Left cardiac atrium (tissue), 4 donors: ENCODE data around the gene ARHGEF1. TPM values are rescaled to one million over a fixed set of nuclear protein-coding genes. Genes with fewer than 3 reads are reported as not detected.
A peak's percentile ranks its signal among the peaks of the same experiment; 100 is the strongest.

Source experiments
- ATAC-seq, 2 donors: fragments of 200-7000 bp; cut with Tn5 transposase; one replicate each; pipeline ENCODE4 v1.9.1; 2020; ENCODE audit warnings: mild to moderate bottlenecking in 2 of 2, moderate library complexity in 2 of 2
- DNase-seq: peaks from one replicate; pipeline ENCODE4 v3.0.0-alpha.2; 2020
- intact Hi-C, 2 donors: fragments of 100-400 bp; cut with DNase I; formaldehyde crosslinking; loops; one replicate each; pipeline versions ENCODE4 v1.14.1 to v1.15.1; 2022 to 2023
- total RNA-seq, 2 donors: library from RNA; stranded (reverse); fragmentation: NEBNext Ultra II Directional; extraction: Animal tissue kit (Norgen Biotek cat#: 25700); gene quantifications; one replicate each; pipeline ENCODE4 v1.2.1, GENCODE V29; 2021
- donor health status: DM: no; HTN: yes; CAD: no.
- donor health status: DM: no; HTN: yes; CAD: no; lungs with severe emphysema.
- donor health status: DM: yes; HTN: yes; CAD: no.
- donor health status: Dilated cardiomyopathy.

The ARHGEF1 gene
- total RNA-seq, 2 donors from 2014 or later = 47.0 to 59.1 TPM

GRCh38 chr19:41923045-41923788 lies 40.2 kb downstream of the ARHGEF1 start:
- DNase-seq (no peak), ATAC-seq (no peak)
- intact Hi-C loops = no loop called here

- intact Hi-C loops = no loop called here
- ATAC-seq (no peak), DNase-seq (no peak)
Observed at GRCh38 chr19:41924151-41925145, 41.5 kb downstream of the ARHGEF1 start.

- DNase-seq (no peak), ATAC-seq (no peak)
- intact Hi-C loops = no loop called here
Observed at GRCh38 chr19:41925208-41926003, 42.4 kb downstream of the ARHGEF1 start.

DNA sequence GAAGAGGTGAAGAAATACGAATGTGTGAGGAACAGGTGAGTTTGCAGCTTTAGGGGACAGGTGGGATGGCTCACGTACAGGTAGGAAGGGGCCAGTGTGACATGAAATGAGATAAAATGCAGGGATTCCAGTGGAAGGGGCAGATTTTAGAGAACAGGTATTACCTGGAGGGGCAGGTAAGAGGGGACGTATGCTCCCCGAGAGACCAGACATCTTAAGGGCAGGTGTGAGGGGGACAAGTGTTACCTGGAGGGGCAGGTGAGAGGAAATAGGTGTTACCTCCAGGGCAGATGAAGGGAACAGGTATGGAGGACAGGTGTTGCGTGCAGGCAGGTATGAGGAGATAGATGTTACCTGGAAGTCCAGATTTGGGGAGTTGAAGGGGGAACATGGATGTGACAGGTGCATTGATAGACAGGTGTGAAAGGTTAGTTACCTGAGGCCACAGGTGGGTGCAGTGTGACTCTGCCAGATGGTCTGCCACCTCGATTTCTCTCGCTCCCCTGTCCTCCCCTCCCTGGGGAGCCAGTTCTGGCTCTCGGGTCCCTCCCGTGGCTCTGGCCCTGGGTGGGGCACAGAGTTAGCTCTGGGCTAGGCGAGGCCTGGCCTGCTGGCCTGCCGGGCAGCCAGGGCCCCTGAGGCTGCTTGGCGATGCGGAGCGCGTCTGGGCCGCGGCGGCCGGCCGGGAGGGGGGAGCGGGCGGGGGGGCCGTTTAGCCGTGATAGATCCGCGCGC lies 43.2 kb downstream of the ARHGEF1 start:
- intact Hi-C loops = no loop called here
- no peak for DNase-seq
- ATAC-seq = no peak

GRCh38 chr19:41926763-41927496 lies 43.9 kb downstream of the ARHGEF1 start:
- intact Hi-C loops = no loop called here
- no peak for DNase-seq

GRCh38 chr19:41927497-41928192 lies 44.7 kb downstream of the ARHGEF1 start:
- ATAC-seq = peak in 1 of 2 donors; percentile 14
- intact Hi-C loops = no loop called here
- no peak for DNase-seq

More at GRCh38 chr19:41926763-41927496, 43.9 kb downstream of the ARHGEF1 start:
- no peak for ATAC-seq

DNA sequence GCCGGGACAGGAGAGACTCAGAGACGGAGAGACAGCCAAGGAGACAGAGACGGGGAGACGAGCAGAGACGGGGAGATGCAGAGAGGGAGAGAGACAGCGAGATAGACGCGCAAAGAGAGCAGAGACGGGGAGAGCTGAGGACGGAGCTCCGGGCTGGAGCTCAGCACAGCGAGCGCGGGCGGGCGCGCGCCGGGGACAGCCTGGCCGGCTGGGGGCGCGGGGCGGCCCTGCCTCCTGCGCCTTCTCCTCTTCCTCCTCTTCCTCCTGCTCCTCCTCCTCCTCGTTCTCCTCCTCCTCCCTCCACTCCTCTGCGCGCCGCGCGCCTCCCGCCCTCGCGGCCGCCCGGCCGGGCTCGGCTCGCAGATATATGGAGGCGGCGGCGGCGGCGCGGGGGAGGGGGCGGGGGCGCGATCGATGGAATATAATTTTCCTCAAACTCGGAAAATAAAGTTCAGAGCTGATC lies 45.3 kb downstream of the ARHGEF1 start, which contains the start of gene ERFL:
Gene ERFL, minus strand, starts transcription at position 229 of the 463 bp plus-strand sequence. CDS start 15,530 bp downstream, outside the sequence.
- peak; percentile 13 to 38 for ATAC-seq
- intact Hi-C loops = no loop called here
- DNase-seq = no peak

DNA sequence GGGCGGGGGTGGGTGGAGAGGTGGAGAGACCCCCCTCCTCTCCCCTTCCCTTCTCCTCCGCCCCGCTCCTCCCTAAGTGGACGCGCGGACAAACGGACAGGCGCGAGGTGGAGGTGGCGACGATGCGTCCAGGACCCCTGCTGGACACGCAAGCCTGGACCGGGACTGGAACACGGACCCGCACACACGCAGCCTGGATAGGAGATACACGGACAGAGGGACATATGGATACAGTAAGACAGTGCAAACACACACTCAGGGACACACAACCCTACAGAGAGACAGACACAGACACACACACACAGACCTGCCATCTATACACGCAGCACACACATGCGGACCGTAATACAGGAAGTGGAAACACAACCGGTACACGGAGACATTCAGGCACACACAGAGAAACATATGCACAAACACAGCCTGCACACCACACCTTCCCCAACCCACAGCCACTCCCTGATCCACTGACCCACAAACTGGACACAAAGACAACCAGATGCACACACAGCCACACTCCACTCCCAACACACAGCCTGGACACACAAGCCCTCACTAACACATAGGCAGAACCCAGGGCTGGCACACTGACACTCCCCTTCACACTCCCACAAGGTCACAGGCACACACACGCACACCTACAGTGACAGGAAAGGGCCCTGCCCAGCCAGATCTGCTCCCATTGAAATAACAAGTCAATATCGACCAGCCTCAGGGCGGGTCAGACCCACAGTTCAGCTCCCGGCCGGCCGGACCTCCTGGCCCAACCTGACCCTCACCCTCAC lies 46.0 kb downstream of the ARHGEF1 start:
- no peak for DNase-seq
- ATAC-seq = peak in 1 of 2 donors; percentile 10
- intact Hi-C loops = no loop called here

- DNase-seq (no peak), ATAC-seq (no peak)
- intact Hi-C loops = no loop called here
Observed at GRCh38 chr19:41929536-41930071, 46.6 kb downstream of the ARHGEF1 start.

- DNase-seq = no peak
- ATAC-seq = no peak
- intact Hi-C loops = no loop called here
Observed at GRCh38 chr19:41930322-41930722, 47.3 kb downstream of the ARHGEF1 start.

GRCh38 chr19:41930926-41931592 lies 48.1 kb downstream of the ARHGEF1 start:
- intact Hi-C loops = no loop called here
- ATAC-seq (no peak), DNase-seq (no peak)

GRCh38 chr19:41932259-41932719 lies 49.3 kb downstream of the ARHGEF1 start:
- DNase-seq = no peak
- intact Hi-C loops = no loop called here
- no peak for ATAC-seq

- intact Hi-C loops = no loop called here
- DNase-seq = no peak
- ATAC-seq = peak; percentile 31 to 38
Observed at GRCh38 chr19:41932720-41933332, 49.8 kb downstream of the ARHGEF1 start.

DNA sequence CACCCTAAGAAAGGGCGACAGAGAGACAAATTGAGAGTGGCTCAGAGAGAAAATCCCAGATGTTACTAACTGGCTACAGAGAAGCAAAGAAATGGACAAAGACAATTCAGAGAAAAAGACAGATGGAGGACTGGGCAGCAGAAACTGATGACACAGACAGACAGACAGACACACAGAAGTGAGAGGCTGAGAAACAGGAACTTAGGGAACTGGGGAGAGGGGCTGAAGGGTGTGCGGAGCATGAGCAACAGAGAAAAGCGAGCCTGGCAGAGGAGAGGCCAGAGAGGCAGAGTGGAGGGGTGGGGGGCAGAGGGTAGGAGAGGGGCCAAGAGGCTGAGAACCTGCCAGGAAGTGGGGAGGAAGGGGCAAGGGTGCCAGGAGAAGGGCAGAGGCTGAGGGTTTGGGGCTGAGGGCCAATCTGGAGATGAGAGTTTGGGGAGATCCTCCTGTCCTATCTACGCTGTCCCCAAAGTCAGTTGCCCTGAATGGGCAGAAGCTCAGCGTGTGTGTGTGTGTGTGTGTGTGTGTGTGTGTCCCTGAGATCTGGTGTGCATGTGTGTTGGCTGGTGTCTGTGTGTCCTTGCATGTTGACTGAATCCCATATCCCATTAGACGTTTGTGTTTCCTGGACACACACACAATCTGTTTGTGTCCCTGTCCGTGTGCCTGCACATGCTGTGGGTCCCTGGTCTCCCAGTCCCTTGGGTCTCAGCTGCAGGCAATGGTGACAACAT lies 50.9 kb downstream of the ARHGEF1 start:
- no peak for ATAC-seq
- intact Hi-C loops = no loop called here
- DNase-seq = no peak
